ENCODE measurements around the gene ATP10A.

- TF ChIP-seq CTCF (IDR thresholded peaks at IDR 0.05; ENCODE audit: low read length) (no peak), EZH2 (IDR thresholded peaks at IDR 0.05; ENCODE audit: borderline replicate concordance, low read length) (no peak)
Measured at GRCh38 chr15:25764980-25765735, 98.0 kb downstream of the ATP10A start.
